HL-60 (cell line): ENCODE data around the gene CELF1.

Experiments used
- CTCF ChIP-seq: IDR thresholded peaks from one replicate; pipeline ENCODE4 v1.5.1; 2011; ENCODE audit warnings: low read length, control low read depth, inconsistent platforms; ENCODE audit not compliant: insufficient read depth
- GABPA ChIP-seq: IDR thresholded peaks from 2 replicates; pipeline ENCODE4 v1.6.1; 2012; ENCODE audit warnings: low read depth

GRCh38 chr11:47477323-47477722 lies 75.6 kb downstream of the CELF1 start:
- TF ChIP-seq GABPA (no peak), CTCF (no peak)
